ENCODE data around the gene DCAF12L1.
A peak's percentile ranks its signal among the peaks of the same experiment; 100 is the strongest.

The DCAF12L1 gene

GRCh38 chrX:126552313-126553022, at the start of gene DCAF12L1:
Gene DCAF12L1 (minus strand): TSS chrX:126552814. CDS start chrX:126552608, 206 bp downstream.
- peak; percentile 0 for DNase-seq

- DNase-seq = no peak
These were observed 28.3 kb upstream of the DCAF12L1 start for GRCh38 chrX:126580877-126581276.

GRCh38 chrX:126575911-126576310, 23.3 kb upstream of the DCAF12L1 start:
- no peak for DNase-seq

- no peak for DNase-seq
These were observed 4.5 kb upstream of the DCAF12L1 start for GRCh38 chrX:126557151-126557550.

- no peak for DNase-seq
These were observed 795 bp downstream of the DCAF12L1 start for GRCh38 chrX:126551725-126552312.

- no peak for DNase-seq
These were observed 1.3 kb downstream of the DCAF12L1 start for GRCh38 chrX:126551306-126551705.

- DNase-seq = no peak
These were observed 1.8 kb downstream of the DCAF12L1 start for GRCh38 chrX:126550816-126551215.

GRCh38 chrX:126509923-126510322, 42.7 kb downstream of the DCAF12L1 start:
- DNase-seq = no peak

All from hematopoietic multipotent progenitor cell treated with erythropoietin and hydrocortisone succinate and interleukin-3 and kit ligand, for 4 days (in vitro differentiated cells).